SK-N-MC (cell line): ENCODE data around the gene ZNF564.

Experiments
- EZH2 ChIP-seq: fragments of 200-600 bp; sonication (generic); IDR thresholded peaks from one replicate; pipeline ENCODE4 v1.6.1; 2017; ENCODE audit warnings: antibody characterized with exemption
- FOXP2 ChIP-seq: optimal IDR thresholded peaks from 2 replicates; pipeline ENCODE3; 2011; ENCODE audit warnings: mild to moderate bottlenecking, moderate library complexity; ENCODE audit not compliant: insufficient read depth; ENCODE audit errors: extremely low read length, control extremely low read depth
- POLR2AphosphoS5 ChIP-seq: IDR thresholded peaks from 2 replicates; pipeline ENCODE4 v1.6.1; 2012; ENCODE audit warnings: mild to moderate bottlenecking, low read depth, low read length, borderline replicate concordance

- TF ChIP-seq EZH2 (no peak), POLR2AphosphoS5 (no peak), FOXP2 (no peak)
Observed at GRCh38 chr19:12578641-12579040, 27.4 kb upstream of the ZNF564 start.
